GM19239 (cell line): ENCODE measurements around the gene EPX.
A peak's percentile ranks its signal among the peaks of the same experiment; 100 is the strongest.

Experiments
- DNase-seq: peaks from one replicate; pipeline ENCODE4 v3.0.0; 2011; ENCODE audit warnings: low spot score; ENCODE audit not compliant: insufficient read length
- FAIRE-seq: peaks from 2 replicates; lab custom pipeline; 2011; peaks lifted over from hg19 to GRCh38; lab: Jason Lieb, UNC

Gene EPX

DNA sequence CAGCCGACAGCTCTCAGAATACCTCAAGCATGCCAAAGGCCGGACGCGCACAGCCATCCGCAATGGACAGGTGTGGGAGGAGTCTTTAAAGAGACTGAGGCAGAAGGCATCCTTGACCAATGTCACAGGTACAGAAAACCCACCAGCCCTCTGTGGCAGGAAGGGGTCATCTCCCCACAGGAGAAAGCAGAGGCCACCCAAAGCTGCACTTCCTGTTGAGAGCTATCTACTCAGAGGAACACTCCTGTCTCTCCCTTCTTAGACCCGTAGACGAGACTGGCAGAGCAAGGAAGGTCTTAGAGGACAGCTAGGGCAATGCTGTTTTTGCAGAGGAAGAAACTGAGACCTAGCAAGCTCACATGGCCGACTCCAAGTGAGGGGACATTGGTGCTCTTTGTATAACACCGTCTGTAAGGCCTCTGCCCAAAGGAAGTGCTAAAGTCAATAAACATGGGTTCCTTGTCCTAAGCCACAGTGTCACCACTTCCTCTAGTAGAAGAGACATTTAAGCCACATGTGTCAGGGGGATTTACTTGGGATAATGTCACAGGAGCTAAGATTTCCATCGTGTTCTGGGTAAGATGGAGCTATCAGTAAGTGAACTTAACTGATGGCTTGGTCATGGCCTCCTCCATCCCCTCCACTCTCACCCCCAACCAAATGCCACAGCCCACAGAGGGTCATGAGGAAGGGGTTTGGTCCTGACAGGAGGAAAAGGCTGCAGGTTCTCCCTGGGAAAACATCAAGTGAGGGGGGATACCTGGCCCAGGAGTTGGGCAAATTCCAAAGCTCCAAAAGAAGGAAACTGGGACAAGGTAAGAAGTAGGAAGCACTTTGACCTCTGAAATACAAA, 55.2 kb downstream of the EPX start:
- FAIRE-seq (no peak), DNase-seq (no peak)

DNA sequence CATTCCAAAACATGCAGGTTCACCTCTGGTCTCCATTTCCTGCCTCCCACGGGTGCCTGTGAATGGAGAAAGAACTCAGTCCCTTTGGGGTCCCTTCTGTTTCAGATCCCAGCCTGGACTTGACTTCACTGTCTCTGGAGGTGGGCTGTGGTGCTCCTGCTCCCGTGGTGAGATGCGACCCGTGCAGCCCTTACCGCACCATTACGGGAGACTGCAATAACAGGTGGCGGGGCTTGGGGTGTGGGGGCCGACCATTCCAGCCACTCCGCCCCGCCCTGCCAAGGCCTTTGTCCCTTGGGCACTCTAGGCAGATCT, 56.4 kb downstream of the EPX start:
- FAIRE-seq (no peak), DNase-seq (no peak)

DNA sequence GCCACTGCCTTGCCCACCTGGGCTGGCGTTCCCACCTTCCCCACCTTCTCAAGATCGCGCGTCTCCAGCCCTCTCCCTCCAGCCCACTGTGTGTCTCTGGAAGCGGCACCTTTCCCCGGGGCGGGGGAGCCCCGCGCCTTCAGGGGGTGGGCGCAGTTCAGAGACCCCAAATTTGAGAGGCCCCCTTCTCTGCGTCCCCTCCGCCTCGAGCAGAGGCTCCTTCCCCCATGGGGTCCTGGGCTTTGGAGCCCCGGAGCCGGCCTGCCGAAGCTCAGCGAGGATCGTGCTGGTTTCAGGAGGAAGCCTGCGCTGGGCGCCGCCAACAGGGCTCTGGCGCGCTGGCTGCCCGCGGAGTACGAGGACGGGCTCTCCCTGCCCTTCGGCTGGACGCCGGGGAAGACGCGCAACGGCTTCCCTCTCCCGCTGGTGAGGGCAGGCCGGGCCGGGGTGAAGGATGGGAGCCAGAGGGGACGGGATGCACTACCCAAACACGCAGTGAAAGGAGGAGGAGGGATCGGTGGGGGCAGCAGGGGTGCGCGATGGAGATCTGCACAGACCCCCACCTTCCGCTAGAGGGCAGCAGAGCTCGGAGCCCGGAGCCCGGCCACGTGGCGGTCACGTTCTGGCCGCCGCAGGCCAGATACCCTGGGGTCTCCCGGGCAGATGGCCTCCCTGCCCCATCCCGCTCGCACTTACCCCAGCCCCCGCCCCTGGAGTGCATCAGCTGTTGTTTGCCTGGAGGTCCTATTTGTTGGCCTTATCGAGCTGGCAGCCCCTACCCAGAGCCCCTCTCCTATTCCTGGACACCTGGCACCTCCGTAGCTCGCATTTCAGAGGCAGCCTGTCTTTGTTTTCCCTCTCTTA, 57.0 kb downstream of the EPX start:
- DNase-seq (peak; percentile 88), FAIRE-seq (peak; percentile 83)

DNA sequence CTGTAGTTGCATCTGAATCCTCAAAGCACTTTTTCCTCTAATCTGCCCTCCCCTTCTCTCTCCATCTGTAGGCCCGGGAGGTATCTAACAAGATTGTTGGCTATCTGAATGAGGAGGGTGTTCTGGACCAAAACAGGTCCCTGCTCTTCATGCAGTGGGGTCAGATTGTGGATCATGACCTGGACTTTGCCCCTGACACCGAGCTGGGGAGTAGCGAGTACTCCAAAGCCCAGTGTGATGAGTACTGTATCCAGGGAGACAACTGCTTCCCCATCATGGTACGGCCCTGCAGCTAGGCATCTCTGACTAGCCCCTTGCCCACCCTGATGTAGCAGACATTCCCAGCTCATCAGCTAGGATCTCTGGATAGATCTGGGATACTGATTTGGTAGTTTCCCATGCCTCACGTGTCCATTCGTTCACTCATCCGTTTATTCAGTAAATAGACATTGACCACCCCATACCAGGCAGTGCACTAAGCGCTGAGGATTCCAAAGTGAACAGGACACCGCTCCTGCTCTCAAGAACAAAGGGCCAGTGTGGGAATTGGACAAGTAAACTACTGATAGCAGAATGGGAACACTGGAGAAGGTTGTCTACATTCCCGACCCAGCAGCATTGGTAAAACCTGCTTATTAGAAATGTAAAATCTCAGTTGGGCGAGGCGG, 58.0 kb downstream of the EPX start:
- DNase-seq = no peak

DNA sequence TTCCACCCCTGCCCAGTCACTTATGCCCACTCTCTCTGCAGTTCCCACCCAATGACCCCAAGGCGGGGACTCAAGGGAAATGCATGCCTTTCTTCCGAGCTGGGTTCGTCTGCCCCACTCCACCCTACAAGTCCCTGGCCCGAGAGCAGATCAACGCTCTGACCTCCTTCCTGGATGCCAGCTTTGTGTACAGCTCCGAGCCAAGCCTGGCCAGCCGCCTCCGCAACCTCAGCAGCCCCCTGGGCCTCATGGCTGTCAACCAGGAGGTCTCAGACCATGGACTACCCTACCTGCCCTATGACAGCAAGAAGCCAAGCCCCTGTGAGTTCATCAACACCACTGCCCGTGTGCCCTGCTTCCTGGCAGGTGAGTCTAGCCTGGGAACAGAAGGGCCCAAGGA, 59.6 kb downstream of the EPX start:
- FAIRE-seq (no peak), DNase-seq (no peak)

More for the DNA sequence above, 58.0 kb downstream of the EPX start:
- no peak for FAIRE-seq

DNA sequence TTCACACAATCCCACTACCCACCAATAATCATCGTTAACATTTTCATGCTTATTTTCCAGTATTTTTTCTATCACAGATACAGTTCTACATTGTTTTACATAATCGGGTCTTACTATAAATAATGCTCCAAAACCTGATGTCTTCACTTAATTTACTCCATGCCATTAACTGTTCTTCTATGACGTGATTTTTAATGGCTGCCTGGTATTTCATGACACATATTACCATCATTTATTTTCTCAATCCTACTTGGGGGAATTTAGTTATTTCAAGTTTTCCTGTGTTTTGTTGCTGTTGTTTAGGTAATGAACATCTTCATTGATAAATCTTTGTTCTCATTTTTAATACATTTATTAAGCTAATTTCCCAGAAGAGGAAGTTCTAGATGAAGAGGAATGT, 60.6 kb downstream of the EPX start:
- DNase-seq (no peak), FAIRE-seq (no peak)
